T1000 (cell line): ENCODE measurements around the gene SRP19.
A peak's percentile ranks its signal among the peaks of the same experiment; 100 is the strongest.
"Not testable (repeated sequence)": the region's sequence is repeated elsewhere in the genome, so short reads cannot be mapped to it uniquely, and the experiment has no call there.

Experiments
- DNase-seq: peaks from one replicate; lab custom pipeline; 2025; ENCODE audit warnings: mixed read lengths; lab: John Stamatoyannopoulos, UW

The SRP19 gene

DNA sequence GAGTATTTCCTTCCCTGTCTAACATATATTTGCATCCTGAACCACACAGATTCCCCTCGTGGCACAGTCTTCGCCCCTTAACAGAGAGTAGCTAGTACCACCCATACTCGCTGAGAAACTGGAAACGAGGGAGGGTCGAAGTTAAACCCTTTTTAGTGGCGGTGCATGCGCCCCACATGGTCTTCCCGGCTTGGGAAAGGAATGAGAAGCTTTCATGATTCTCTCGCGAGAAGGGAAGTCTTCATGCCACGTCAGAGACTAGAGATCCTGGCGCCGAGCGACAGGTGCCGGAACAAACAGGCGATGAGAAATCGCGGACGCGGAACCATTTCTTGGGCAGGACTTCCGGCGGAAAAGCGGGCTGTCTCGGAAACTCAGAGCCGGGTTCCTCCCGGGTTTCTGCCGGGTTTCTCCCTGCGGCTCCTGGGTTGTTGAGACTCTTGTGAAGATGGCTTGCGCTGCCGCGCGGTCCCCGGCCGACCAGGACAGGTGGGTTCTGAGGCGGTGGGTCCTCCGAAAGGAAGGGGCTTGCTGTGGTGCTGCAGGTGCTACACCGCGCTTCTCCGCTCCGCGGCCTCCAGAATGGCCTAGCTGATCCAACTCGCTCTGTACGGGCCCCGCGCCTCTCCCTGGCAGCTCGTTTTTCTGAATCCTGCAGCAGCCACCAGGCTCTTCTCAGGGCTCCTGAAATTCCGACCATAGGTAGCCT is at the start of gene SRP19:
Gene SRP19 (plus strand): TSS at position 359 of the 709 bp plus-strand sequence. CDS start 90 bp downstream, at position 449.
- DNase-seq, result peak; percentile 85

DNA sequence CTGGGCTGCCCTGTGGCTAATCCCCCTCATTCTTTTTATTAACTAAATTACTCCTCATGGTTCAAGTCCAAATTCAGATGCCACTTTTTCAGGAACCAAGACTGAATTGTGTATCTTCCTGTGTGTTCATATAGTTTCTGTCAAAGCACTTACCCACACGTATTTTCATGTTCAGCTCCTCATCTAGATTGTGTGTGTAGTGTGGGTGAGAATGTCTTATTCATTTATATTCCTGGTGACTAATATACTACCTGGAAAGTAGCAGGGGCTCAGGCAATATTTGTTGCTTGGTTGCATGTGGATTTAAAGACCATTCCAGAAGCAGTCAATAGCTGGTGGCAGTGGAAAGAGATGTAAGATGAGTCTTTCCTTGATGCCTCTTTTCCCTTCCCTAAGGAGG is 48.5 kb upstream of the SRP19 start:
- DNase-seq, result no peak

DNA sequence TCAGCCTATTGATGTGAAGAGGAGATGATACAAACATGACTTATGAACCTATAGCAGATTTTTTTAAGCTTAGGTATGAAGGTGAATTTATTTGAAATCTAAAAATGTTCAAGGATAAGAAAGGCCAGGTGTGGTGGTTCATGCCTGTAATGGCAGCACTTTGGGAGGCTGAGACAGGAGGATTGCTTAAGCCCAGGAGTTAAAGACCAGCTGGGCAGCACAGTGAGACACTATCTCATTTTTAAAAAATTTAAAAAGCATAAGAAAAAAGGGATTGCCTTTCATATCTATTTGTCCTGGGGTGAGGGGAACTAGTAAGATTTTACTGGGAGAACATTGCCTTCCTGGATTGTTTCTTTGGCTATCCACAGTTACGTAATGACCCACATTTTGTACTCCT is 40.8 kb upstream of the SRP19 start:
- DNase-seq, result no peak

GRCh38 chr5:112822456-112822855 is 38.6 kb upstream of the SRP19 start:
- no peak for DNase-seq

- no peak for DNase-seq
Observed at GRCh38 chr5:112823181-112823580, 37.9 kb upstream of the SRP19 start.

DNA sequence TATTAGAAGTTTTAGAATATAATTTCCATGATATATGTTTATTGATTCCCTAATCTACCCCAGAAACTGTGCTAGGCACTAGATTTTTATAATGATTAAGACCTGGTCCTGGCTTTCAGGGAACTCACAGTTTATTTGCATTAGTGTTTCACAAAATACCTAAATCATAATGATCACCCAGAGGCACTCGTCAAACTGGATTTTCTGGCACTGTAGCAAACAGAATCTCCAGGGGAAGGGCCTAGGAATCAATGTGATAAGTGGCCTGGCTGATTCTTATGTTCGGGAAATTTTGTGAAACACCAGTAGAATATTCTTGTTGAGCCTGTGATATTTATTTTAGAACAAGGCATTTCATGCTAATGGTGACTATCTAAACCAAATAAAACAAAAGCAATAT is 37.4 kb upstream of the SRP19 start:
- DNase-seq, result no peak

GRCh38 chr5:112824197-112824596 is 36.9 kb upstream of the SRP19 start:
- no peak for DNase-seq

GRCh38 chr5:112830378-112830777 is 30.7 kb upstream of the SRP19 start:
- no peak for DNase-seq

DNA sequence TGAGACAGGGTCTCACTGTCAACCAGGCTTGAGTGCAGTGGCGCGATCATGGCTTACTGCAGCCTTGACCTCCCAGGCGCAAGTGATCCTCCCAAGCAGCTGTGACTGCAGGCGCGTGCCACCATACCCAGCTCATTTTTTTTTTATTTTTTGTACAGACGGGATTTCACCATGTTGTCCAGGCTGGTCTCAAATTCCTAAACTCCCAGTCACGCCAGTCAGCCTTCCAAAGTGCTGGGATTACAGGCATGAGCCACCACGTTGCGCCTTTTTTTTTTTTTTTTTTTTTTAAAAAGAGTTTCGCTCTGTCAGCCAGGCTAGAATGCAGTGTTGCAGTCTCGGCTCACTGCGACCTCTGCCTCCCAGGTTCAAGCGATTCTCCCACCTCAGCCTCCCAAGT is 27.1 kb upstream of the SRP19 start:
- DNase-seq, result no peak

GRCh38 chr5:112844489-112844888 is 16.6 kb upstream of the SRP19 start:
- no peak for DNase-seq

GRCh38 chr5:112846556-112846955 is 14.5 kb upstream of the SRP19 start:
- no peak for DNase-seq

DNA sequence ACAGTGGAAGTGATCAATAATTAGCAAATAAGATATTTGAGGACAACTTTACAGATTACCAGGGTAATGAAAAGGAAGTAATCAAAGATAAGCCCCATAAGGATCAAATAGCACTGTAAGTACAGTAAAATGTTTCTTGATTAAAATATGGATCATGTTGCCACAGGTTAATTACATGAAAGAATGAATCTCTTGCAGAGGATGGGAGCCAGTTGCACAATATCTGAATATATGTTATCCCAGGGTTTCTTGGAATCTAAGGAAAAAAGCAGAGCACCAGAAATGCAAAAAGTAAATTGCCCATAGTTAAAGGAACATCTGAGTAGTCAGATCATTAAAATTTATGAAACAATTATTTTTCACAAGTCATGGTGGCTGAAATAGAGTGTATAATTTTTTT is 13.8 kb upstream of the SRP19 start:
- no peak for DNase-seq

GRCh38 chr5:112848116-112848811 is 12.8 kb upstream of the SRP19 start:
- no peak for DNase-seq

DNA sequence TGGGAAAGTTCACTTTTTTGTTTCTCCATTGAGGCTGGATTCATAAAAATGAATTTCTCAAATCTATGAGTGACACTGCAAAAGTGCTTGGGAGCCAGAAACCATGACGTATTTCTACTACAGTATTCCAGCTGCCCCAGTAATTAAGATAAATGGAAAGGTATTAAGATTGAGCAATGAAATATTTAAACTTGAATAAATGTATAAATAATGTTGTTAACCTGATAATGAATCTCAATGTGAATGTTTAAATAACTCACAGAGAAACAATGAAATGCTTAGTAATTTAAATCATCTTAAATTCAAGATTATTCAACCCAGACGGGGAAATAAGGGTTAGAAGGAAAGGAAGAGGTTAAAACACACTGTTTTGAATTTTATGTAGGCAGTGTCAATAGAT is 11.2 kb upstream of the SRP19 start:
- no peak for DNase-seq

- no peak for DNase-seq
Observed at GRCh38 chr5:112854651-112855050, 6.4 kb upstream of the SRP19 start.

- no peak for DNase-seq
Observed at GRCh38 chr5:112857866-112858265, 3.2 kb upstream of the SRP19 start.

DNA sequence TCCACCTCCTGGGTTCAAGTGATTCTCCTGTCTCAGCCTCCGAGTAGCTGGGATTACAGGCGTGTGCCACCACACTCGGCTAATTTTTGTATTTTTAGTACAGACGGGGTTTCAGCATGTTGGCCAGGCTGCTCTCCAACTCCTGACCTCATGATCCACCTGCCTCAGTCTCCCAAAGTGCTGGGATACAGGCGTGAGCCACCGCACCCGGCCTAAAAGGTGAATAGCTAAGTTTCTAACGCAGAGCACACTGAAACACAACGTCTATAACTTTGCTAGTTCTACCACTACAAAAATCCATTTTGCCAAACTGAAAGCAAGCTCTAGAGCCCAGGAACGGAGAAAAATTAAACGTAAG is 537 bp upstream of the SRP19 start:
- DNase-seq, result not testable (repeated sequence)

GRCh38 chr5:112861638-112861985 is 525 bp downstream of the SRP19 start:
- DNase-seq, result no peak

GRCh38 chr5:112862085-112862484 is 998 bp downstream of the SRP19 start:
- DNase-seq, result no peak

GRCh38 chr5:112863549-112863948 is 2.5 kb downstream of the SRP19 start:
- DNase-seq, result no peak

- no peak for DNase-seq
Observed at GRCh38 chr5:112865128-112865527, 4.0 kb downstream of the SRP19 start.

DNA sequence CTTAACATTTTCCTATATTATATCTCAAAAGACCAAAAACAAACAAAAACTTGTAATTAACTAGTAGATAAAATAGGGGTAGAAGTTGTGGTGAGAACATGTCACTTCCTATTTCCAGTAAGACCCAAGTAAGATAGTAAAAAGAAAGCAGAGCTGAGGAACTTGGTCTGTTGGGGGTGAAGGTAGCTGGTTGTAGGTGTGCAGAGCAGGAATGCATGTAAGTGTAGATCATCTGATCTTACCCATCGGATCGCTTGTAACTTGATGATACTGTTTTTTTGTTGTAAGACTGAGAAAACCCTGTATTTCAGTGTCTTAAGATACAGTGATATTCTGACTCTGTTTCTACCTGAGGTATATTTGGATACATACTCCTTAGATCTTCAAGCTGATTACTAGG is 5.7 kb downstream of the SRP19 start:
- DNase-seq, result no peak

- no peak for DNase-seq
Observed at GRCh38 chr5:112867411-112867810, 6.3 kb downstream of the SRP19 start.

DNA sequence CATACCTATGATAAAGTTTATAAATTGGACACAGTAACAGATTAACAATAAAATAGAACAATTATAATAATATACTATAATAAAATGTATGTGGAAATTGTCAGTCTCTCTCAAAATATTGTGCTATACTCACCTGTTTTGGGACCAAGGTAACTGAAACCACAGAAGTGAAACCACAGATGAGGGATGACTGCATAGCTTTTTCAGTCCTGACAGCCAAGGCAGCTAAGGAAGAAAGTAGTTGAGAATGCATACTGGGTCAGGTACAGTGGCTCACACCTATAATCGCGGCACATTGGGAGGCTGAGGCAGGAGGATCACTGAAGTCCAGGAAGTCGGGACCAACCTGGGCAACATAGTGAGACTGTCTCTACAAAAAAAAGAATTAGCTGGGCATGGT is 8.9 kb downstream of the SRP19 start:
- DNase-seq, result no peak
